ENCODE data around the gene APP.
"Not testable (repeated sequence)": the region's sequence is repeated elsewhere in the genome, so short reads cannot be mapped to it uniquely, and the experiment has no call there.

The APP gene

GRCh38 chr21:26036916-26037315 lies 133.7 kb downstream of the APP start:
- DNase-seq (ENCODE audit: low read depth), result no peak
- TF ChIP-seq CTCF (conservative IDR thresholded peaks at IDR 0.05; ENCODE audit: low read depth, low read length), result no peak
- no peak overlapping the region for H3K4me3 ChIP-seq (ENCODE audit: low read depth, low read length)

- no peak overlapping the region for H3K4me3 ChIP-seq (ENCODE audit: low read depth, low read length)
- TF ChIP-seq CTCF (conservative IDR thresholded peaks at IDR 0.05; ENCODE audit: low read depth, low read length), result peak; percentile 32
- peak; percentile 18 for DNase-seq (ENCODE audit: low read depth)
Observed at GRCh38 chr21:26032263-26032662, 138.3 kb downstream of the APP start.

- no peak overlapping the region for H3K4me3 ChIP-seq (ENCODE audit: low read depth, low read length)
- no peak for TF ChIP-seq CTCF (conservative IDR thresholded peaks at IDR 0.05; ENCODE audit: low read depth, low read length)
- DNase-seq (ENCODE audit: low read depth), result no peak
Observed at GRCh38 chr21:26028183-26028582, 142.4 kb downstream of the APP start.

GRCh38 chr21:26027696-26028095 lies 142.9 kb downstream of the APP start:
- no peak for TF ChIP-seq CTCF (conservative IDR thresholded peaks at IDR 0.05; ENCODE audit: low read depth, low read length)
- no peak overlapping the region for H3K4me3 ChIP-seq (ENCODE audit: low read depth, low read length)
- DNase-seq (ENCODE audit: low read depth), result peak; percentile 81

GRCh38 chr21:26025536-26026512 lies 144.7 kb downstream of the APP start:
- DNase-seq (ENCODE audit: low read depth), result no peak
- H3K4me3 ChIP-seq (ENCODE audit: low read depth, low read length), result no peak overlapping the region
- TF ChIP-seq CTCF (conservative IDR thresholded peaks at IDR 0.05; ENCODE audit: low read depth, low read length), result no peak

- not testable (repeated sequence) for DNase-seq (ENCODE audit: low read depth); H3K4me3 ChIP-seq (ENCODE audit: low read depth, low read length)
Observed at GRCh38 chr21:26023406-26023805, 147.2 kb downstream of the APP start.

GRCh38 chr21:26022598-26023337 lies 147.8 kb downstream of the APP start:
- DNase-seq (ENCODE audit: low read depth); H3K4me3 ChIP-seq (ENCODE audit: low read depth, low read length): not testable (repeated sequence)

Data from choroid plexus epithelial cell (primary cell).